ENCODE results near the gene FGF11.

Gene FGF11

GRCh38 chr17:7435676-7436555 lies 3.4 kb upstream of the FGF11 start:
- no peak for DNase-seq

DNA sequence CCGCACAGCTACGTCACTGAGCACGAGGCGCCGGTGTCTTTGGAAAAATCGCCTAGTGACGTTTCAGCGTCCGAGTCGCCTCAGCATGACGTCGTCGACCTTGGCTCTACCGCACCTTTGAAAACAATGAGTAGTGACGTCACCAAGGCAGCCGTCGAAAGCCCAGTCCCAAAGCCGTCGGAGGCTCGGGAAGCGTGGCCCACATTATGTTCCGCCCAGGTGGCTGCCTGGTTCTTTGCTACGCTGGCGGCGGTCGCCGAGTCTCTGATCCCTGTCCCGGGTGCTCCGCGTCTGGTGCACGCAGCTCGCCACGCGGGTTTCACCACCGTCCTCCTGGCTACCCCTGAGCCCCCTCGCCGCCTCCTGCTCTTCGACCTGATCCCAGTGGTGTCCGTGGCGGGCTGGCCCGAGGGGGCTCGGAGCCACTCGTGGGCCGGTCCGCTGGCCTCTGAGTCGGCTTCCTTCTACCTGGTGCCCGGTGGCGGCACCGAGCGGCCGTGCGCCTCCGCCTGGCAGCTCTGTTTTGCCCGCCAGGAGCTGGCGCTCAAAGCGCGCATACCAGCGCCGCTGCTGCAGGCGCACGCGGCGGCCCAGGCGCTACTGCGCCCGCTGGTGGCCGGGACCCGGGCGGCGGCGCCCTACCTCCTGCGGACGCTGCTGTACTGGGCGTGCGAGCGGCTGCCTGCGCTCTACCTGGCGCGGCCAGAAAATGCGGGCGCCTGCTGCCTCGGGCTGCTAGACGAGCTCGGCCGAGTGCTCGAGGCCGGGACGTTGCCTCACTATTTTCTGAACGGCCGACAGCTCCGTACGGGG lies 2.5 kb upstream of the FGF11 start:
- no peak for DNase-seq

- no peak for DNase-seq
These were observed 1.9 kb upstream of the FGF11 start for GRCh38 chr17:7437369-7437863.

- no peak for DNase-seq
These were observed 1.2 kb upstream of the FGF11 start for GRCh38 chr17:7437950-7438614.

GRCh38 chr17:7438656-7439460 lies 454 bp upstream of the FGF11 start:
- no peak for DNase-seq

DNA sequence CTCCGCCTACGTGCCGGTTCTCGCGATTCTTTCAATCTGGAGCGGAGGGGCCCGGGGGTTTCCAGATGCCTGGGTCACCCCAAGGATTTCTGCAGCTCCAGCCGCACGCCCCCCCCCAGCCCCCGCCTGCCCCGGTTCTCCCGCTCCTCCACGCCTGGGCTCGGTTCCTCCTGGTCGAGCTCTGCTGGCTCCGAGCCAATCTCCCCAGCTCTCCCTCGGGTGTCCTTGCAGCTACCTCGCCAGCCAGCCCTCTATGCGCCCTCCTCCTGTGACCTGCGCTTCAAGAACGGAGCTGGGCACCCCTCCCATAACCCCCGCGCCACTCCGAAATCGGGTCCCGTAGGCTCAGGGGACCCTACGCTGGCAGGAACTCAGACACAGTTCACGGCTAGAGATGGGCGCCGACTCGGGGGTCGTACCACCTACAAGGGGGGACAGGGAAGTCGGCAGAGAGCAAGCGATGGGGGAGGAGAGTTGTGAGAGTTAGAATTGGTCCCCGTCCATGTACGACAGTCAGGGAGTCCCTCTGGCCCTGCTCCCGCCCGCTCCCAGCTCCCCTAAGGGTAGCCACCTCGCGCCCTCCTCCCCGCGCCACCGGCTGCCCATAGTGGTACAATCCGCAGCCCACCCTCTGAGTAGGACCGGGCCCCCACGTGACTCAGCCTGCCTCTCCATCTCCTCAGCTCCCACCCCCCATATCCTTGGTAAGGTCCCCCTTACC lies 961 bp downstream of the FGF11 start:
- DNase-seq = no peak

DNA sequence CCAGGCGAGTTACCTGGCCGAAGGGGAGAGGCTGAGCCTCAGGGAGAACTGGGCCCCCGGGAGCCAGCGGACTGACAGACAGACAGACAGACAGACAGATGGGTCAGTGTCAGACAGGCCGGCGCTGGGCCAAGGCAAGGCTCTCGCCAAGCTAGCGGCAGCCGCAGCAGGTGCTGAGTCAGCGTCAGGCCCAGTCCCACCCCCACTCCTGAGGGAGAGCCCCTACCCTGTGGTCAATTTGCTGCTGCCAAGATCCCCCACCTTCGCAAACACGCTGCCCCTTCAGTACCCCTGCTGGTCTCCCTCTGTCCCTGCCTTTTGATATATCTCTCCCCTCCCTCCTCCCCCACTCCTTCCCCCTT lies 1.5 kb downstream of the FGF11 start:
- no peak for DNase-seq

DNA sequence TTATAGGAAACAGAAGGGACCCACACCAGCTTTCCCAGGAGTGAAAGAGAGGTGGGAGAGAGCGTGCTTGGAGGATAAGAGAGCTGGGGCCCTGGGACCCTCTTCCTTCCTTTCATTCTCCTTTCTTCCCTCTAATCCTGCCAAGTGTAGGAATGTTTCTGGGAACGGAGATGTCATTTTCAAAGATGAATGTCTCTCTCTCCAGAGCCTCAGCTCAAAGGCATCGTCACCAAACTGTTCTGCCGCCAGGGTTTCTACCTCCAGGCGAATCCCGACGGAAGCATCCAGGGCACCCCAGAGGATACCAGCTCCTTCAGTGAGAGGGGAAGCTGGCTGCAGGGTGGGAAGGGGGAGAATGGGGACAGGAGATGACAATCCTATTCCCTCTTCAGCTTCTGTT lies 2.0 kb downstream of the FGF11 start:
- DNase-seq = no peak

DNA sequence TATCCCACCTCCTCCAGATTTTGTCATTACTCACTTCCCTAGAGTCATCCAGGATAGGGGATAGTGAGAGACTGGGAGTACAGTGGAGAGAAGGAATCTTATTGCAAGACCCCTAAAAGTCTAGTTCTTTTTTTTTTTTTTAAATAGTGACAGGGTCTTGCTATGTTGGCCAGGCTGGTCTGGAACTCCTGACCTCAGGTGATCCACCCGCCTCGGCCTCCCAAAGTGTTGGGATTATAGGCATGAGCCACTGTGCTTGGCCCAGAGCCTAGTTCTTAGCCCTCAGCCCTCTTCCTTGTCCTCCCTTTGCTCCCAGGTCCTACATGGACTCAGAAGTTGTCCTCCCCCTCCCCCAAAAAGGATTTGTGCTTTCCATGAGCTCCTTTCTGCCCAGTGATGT lies 2.8 kb downstream of the FGF11 start:
- no peak for DNase-seq

- no peak for DNase-seq
These were observed 4.5 kb downstream of the FGF11 start for GRCh38 chr17:7443499-7444485.

DNA sequence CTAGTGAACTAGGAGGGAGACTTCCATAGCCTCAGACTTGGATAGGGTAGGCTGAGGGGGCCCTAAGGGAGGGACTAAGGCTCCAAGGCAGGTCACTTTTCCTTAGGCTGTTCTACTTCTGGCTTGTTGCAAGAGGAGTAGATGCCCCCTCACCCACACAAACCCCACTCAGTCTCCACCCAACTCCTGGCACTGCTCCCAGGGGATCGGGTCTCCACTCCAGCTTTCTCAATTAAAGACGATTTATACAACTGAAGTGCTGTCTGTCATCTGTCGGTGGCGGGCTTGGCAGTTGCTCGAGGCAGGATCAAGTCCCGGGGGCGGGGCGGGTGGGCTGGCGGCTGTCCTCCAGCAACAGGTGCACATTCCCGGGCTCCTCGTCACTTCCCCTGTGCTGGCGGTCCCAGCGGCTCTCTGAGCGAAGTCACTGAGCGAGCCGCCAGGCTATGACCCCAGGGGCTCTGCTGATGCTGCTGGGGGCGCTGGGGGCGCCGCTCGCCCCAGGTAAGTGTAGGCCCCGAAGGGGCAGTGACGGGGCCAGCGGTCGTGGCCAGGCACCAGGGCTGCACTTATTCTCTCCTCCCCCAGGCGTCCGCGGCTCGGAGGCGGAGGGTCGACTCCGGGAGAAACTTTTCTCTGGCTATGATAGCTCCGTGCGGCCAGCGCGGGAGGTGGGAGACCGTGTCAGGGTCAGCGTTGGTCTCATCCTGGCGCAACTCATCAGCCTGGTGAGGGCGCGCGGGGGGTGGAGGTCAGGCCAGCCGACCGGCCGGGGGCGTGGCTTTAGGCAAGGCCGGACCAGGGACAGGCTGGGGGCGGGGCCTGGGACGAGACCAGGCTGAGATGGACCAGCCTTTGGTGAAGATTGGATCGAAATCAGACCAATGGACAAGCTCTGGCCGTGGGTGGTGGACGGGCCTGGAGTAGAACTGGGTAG lies 5.6 kb downstream of the FGF11 start, which contains the start of gene CHRNB1:
TSS of gene CHRNB1 (plus strand) at position 380 of the 937 bp plus-strand sequence. CDS start at position 447, 67 bp downstream.
- peak; percentile 69 for DNase-seq

- no peak for DNase-seq
These were observed 6.3 kb downstream of the FGF11 start for GRCh38 chr17:7445619-7445968.

DNA sequence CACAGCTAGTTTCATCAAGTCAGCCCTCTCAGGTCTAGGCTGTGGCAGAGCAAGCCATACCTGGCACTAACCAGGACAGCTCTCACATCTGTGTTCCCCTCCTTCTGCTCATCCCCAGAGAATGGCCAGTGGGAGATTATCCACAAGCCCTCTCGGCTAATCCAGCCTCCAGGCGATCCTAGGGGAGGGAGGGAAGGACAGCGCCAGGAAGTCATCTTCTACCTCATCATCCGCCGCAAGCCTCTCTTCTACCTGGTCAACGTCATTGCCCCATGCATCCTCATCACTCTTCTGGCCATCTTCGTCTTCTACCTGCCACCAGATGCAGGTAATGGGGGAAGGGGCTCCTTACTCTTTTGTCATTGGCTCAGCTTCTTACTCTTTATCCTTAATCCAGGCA lies 9.1 kb downstream of the FGF11 start:
- no peak for DNase-seq

GRCh38 chr17:7459961-7460545 lies 20.7 kb downstream of the FGF11 start:
- DNase-seq = no peak

GRCh38 chr17:7460850-7461660 lies 21.7 kb downstream of the FGF11 start:
- DNase-seq = no peak

GRCh38 chr17:7462474-7463371 lies 23.4 kb downstream of the FGF11 start:
- DNase-seq = no peak

DNA sequence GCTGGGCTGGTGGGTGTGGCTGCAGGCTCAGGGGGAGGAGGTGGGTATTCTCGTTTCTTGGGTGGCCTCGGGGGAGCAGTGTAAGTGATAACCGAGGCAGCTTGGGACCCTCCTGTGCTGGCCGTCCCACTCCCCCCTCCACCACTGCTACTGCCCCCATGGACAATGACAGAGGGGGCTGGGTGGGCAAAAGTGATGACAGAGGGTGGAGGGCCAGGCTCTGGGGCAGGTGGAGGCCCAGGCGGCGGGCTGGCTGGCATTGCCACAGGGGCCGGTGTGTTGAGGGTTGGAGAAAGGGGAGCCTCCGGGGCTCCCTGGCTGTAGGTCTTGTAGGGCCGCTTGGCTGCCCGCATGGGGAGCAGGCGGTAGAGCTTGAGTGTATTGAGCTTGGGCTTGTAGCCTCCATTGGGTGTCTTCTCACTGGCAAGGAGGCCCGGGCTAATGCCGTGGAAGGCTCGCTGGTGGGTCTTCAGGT lies 24.1 kb downstream of the FGF11 start:
- no peak for DNase-seq

All from NCI-H1436 treated with DMSO at 0.1 percent for 48 hours (cell line).